SIG-M5 (cell line): ENCODE data around the gene FRMD6.
"Not testable (repeated sequence)": the region's sequence is repeated elsewhere in the genome, so short reads cannot be mapped to it uniquely, and the experiment has no call there.

ENCODE experiments used
- DNase-seq: peaks from one replicate; lab custom pipeline; 2025; lab: John Stamatoyannopoulos, UW

FRMD6 gene

GRCh38 chr14:51725061-51725460 lies 73.4 kb downstream of the FRMD6 start:
- DNase-seq = no peak

GRCh38 chr14:51726166-51726899 lies 74.6 kb downstream of the FRMD6 start:
- no peak for DNase-seq

GRCh38 chr14:51727526-51727925 lies 75.8 kb downstream of the FRMD6 start:
- DNase-seq = no peak

- DNase-seq = no peak
Observed at GRCh38 chr14:51730098-51730497, 78.4 kb downstream of the FRMD6 start.

- no peak for DNase-seq
Observed at GRCh38 chr14:51730684-51731083, 79.0 kb downstream of the FRMD6 start.

- no peak for DNase-seq
Observed at GRCh38 chr14:51732494-51733112, 80.9 kb downstream of the FRMD6 start.

- DNase-seq = no peak
Observed at GRCh38 chr14:51733147-51733546, 81.4 kb downstream of the FRMD6 start.

GRCh38 chr14:51735851-51736250 lies 84.1 kb downstream of the FRMD6 start:
- no peak for DNase-seq

GRCh38 chr14:51738754-51739153 lies 87.0 kb downstream of the FRMD6 start:
- DNase-seq = no peak

GRCh38 chr14:51743588-51744000 lies 91.9 kb downstream of the FRMD6 start:
- DNase-seq = no peak

- no peak for DNase-seq
Observed at GRCh38 chr14:51744372-51745130, 92.8 kb downstream of the FRMD6 start.

GRCh38 chr14:51746823-51747222 lies 95.1 kb downstream of the FRMD6 start:
- not testable (repeated sequence) for DNase-seq

- DNase-seq = no peak
Observed at GRCh38 chr14:51750542-51750941, 98.8 kb downstream of the FRMD6 start.

- not testable (repeated sequence) for DNase-seq
Observed at GRCh38 chr14:51751611-51752345, 100.1 kb downstream of the FRMD6 start.

GRCh38 chr14:51757756-51758155 lies 106.0 kb downstream of the FRMD6 start:
- DNase-seq = not testable (repeated sequence)

GRCh38 chr14:51759950-51760349 lies 108.2 kb downstream of the FRMD6 start:
- DNase-seq = no peak

- not testable (repeated sequence) for DNase-seq
Observed at GRCh38 chr14:51765726-51766125, 114.0 kb downstream of the FRMD6 start.

- DNase-seq = not testable (repeated sequence)
Observed at GRCh38 chr14:51766586-51766985, 114.9 kb downstream of the FRMD6 start.

GRCh38 chr14:51769261-51769660 lies 117.6 kb downstream of the FRMD6 start:
- not testable (repeated sequence) for DNase-seq

- DNase-seq = no peak
Observed at GRCh38 chr14:51774209-51774608, 122.5 kb downstream of the FRMD6 start.

GRCh38 chr14:51776102-51776894 lies 124.6 kb downstream of the FRMD6 start:
- no peak for DNase-seq
